ENCODE data around the gene MS4A3.
"Not testable (repeated sequence)": the region's sequence is repeated elsewhere in the genome, so short reads cannot be mapped to it uniquely, and the experiment has no call there.

MS4A3 gene

GRCh38 chr11:60056349-60056969 lies at the start of gene MS4A3:
Gene MS4A3, plus strand, starts transcription at chr11:60056665. Its CDS starts 4,496 bp downstream, at chr11:60061161.
- no peak for DNase-seq (ENCODE audit: low read depth)

- DNase-seq (ENCODE audit: low read depth), result no peak
Measured at GRCh38 chr11:60016881-60017280, 39.6 kb upstream of the MS4A3 start, which contains the start of gene OOSP4B. Gene OOSP4B, plus strand, starts transcription at chr11:60017181.

GRCh38 chr11:60018058-60018457 lies 38.4 kb upstream of the MS4A3 start:
- no peak for DNase-seq (ENCODE audit: low read depth)

GRCh38 chr11:60020376-60020775 lies 36.1 kb upstream of the MS4A3 start:
- not testable (repeated sequence) for DNase-seq (ENCODE audit: low read depth)

- no peak for DNase-seq (ENCODE audit: low read depth)
Measured at GRCh38 chr11:60029015-60029632, 27.3 kb upstream of the MS4A3 start.

- no peak for DNase-seq (ENCODE audit: low read depth)
Measured at GRCh38 chr11:60040109-60040508, 16.4 kb upstream of the MS4A3 start, which contains the start of gene OOSP2. Gene OOSP2, plus strand, starts transcription at chr11:60040409. Its CDS starts 51 bp downstream, at chr11:60040460.

GRCh38 chr11:60050422-60050821 lies 6.0 kb upstream of the MS4A3 start:
- not testable (repeated sequence) for DNase-seq (ENCODE audit: low read depth)

- not testable (repeated sequence) for DNase-seq (ENCODE audit: low read depth)
Measured at GRCh38 chr11:60050839-60051238, 5.6 kb upstream of the MS4A3 start.

- no peak for DNase-seq (ENCODE audit: low read depth)
Measured at GRCh38 chr11:60059052-60059451, 2.6 kb downstream of the MS4A3 start.

GRCh38 chr11:60059521-60060240 lies 3.2 kb downstream of the MS4A3 start:
- DNase-seq (ENCODE audit: low read depth), result no peak

GRCh38 chr11:60064111-60064510 lies 7.6 kb downstream of the MS4A3 start:
- DNase-seq (ENCODE audit: low read depth), result no peak

- DNase-seq (ENCODE audit: low read depth), result no peak
Measured at GRCh38 chr11:60065801-60066200, 9.3 kb downstream of the MS4A3 start.

- DNase-seq (ENCODE audit: low read depth), result no peak
Measured at GRCh38 chr11:60069450-60069849, 13.0 kb downstream of the MS4A3 start.

- DNase-seq (ENCODE audit: low read depth), result not testable (repeated sequence)
Measured at GRCh38 chr11:60071644-60072043, 15.2 kb downstream of the MS4A3 start.

- DNase-seq (ENCODE audit: low read depth), result no peak
Measured at GRCh38 chr11:60077216-60077817, 20.9 kb downstream of the MS4A3 start.

- no peak for DNase-seq (ENCODE audit: low read depth)
Measured at GRCh38 chr11:60077981-60078380, 21.5 kb downstream of the MS4A3 start.

- no peak for DNase-seq (ENCODE audit: low read depth)
Measured at GRCh38 chr11:60078745-60079144, 22.3 kb downstream of the MS4A3 start.

GRCh38 chr11:60080535-60080934 lies 24.1 kb downstream of the MS4A3 start:
- no peak for DNase-seq (ENCODE audit: low read depth)

- no peak for DNase-seq (ENCODE audit: low read depth)
Measured at GRCh38 chr11:60084631-60085273, 28.3 kb downstream of the MS4A3 start.

GRCh38 chr11:60085909-60086308 lies 29.4 kb downstream of the MS4A3 start:
- no peak for DNase-seq (ENCODE audit: low read depth)

GRCh38 chr11:60087239-60087638 lies 30.8 kb downstream of the MS4A3 start:
- DNase-seq (ENCODE audit: low read depth), result no peak

- DNase-seq (ENCODE audit: low read depth), result no peak
Measured at GRCh38 chr11:60088364-60088763, 31.9 kb downstream of the MS4A3 start, which contains the start of gene MS4A2. Gene MS4A2, plus strand, starts transcription at chr11:60088664. Its CDS starts 102 bp downstream, at chr11:60088766.

All from activated T-cell treated with anti-CD3 and anti-CD28 coated beads for 24 hours (primary cell).